GM12878 (cell line): ENCODE results near the gene KHNYN. TPM values are rescaled to one million over a fixed set of nuclear protein-coding genes. Genes with fewer than 3 reads are reported as not detected.

Experiments
- ATAC-seq: fragments of 200-7000 bp; cut with Tn5 transposase; 3 replicates; pipeline ENCODE4 v1.9.1; 2020; ENCODE audit warnings: mild to moderate bottlenecking, moderate library complexity
- BruUV-seq: library from RNA; stranded (reverse); fragments of 400-500 nt; replicated peaks from 2 replicates; lab custom pipeline; 2021; lab: Mats Ljungman, UMichigan
- CTCF ChIA-PET: fragments of 300-600 bp; sonication (Branson Sonifier 250); formaldehyde crosslinking; extraction: SDS; loops from one replicate; lab custom pipeline; 2021; ENCODE audit warnings: inconsistent platforms; lab: Yijun Ruan, JAX
- POLR2A ChIA-PET: fragments of 350-600 bp; formaldehyde crosslinking; extraction: SDS; loops from one replicate; lab custom pipeline; 2021; ENCODE audit warnings: inconsistent platforms; lab: Charles Lee
- RAD21 ChIA-PET: fragments of 300-600 bp; sonication (Branson Sonifier 250); formaldehyde crosslinking; loops from one replicate; lab custom pipeline; 2023; ENCODE audit warnings: antibody characterized with exemption; ENCODE audit not compliant: unreplicated experiment; lab: Charles Lee
- SMC1A ChIA-PET: fragments of 300-600 bp; sonication (Branson Sonifier 250); formaldehyde crosslinking; loops from one replicate; lab custom pipeline; 2023; ENCODE audit not compliant: unreplicated experiment, uncharacterized antibody; lab: Charles Lee
- DNase-seq: peaks from one replicate; pipeline ENCODE4 v3.0.0-alpha.2; 2011; ENCODE audit warnings: low read depth, low spot score
- FAIRE-seq: peaks from 3 replicates; lab custom pipeline; 2011; peaks lifted over from hg19 to GRCh38; lab: Jason Lieb, UNC
- H2AFZ ChIP-seq: 2 replicates; pipeline ENCODE4 v1.6.0; 2011; ENCODE audit warnings: low read depth, low read length, control low read depth; ENCODE audit not compliant: control insufficient read depth
- H3K27ac ChIP-seq: 2 replicates; pipeline ENCODE4 v1.5.1; 2011; ENCODE audit warnings: control low read depth; ENCODE audit not compliant: control insufficient read depth, insufficient read depth
- H3K27me3 ChIP-seq, 2 experiments: replicated peaks in 1 of 2; 2 replicates each; pipeline versions ENCODE4 v1.6.0 to v1.6.1; 2011; ENCODE audit warnings: low read length in 1 of 2; ENCODE audit not compliant: control insufficient read depth in 2 of 2, insufficient read depth in 2 of 2
- H3K36me3 ChIP-seq, 2 experiments: 2 replicates each; pipeline ENCODE4 v1.5.1; 2011; ENCODE audit warnings: low read length in 1 of 2; ENCODE audit not compliant: control insufficient read depth in 2 of 2, insufficient read depth in 2 of 2
- H3K4me1 ChIP-seq: 2 replicates; pipeline ENCODE4 v1.6.1; 2011; ENCODE audit warnings: mild to moderate bottlenecking, low read length, moderate library complexity, mixed read lengths; ENCODE audit not compliant: control insufficient read depth, insufficient read depth
- H3K4me2 ChIP-seq: 2 replicates; pipeline ENCODE4 v1.6.0; 2011; ENCODE audit warnings: control low read depth; ENCODE audit not compliant: control insufficient read depth, insufficient read depth
- H3K4me3 ChIP-seq: fragments of 200-600 bp; sonication (generic); 2 replicates; pipeline ENCODE4 v1.5.1; 2016
- H3K79me2 ChIP-seq: 2 replicates; pipeline ENCODE4 v1.6.0; 2011; ENCODE audit warnings: low read length; ENCODE audit not compliant: control insufficient read depth, insufficient read depth
- H3K9ac ChIP-seq: 2 replicates; pipeline ENCODE4 v1.8.0; 2011; ENCODE audit warnings: low read length, control low read depth, mixed read lengths; ENCODE audit not compliant: control insufficient read depth, insufficient read depth
- H3K9me3 ChIP-seq: replicated peaks from 3 replicates; pipeline ENCODE4 v1.5.1; 2011; ENCODE audit warnings: mild to moderate bottlenecking, low read length; ENCODE audit not compliant: control insufficient read depth, insufficient read depth
- H4K20me1 ChIP-seq: 2 replicates; pipeline ENCODE4 v1.6.0; 2011; ENCODE audit not compliant: control insufficient read depth, insufficient read depth
- BMI1 ChIP-seq: fragments of 450-650 bp; IDR thresholded peaks from 2 replicates; pipeline ENCODE4 v1.6.1; 2016; ENCODE audit warnings: mild to moderate bottlenecking, moderate library complexity, borderline replicate concordance
- CTCF ChIP-seq, 3 experiments: IDR thresholded peaks in 2 of 3; conservative IDR thresholded peaks in 1 of 3; 2 replicates each; pipeline ENCODE4 v1.5.1; 2011; ENCODE audit warnings: low read depth in 3 of 3, low read length in 3 of 3, mild to moderate bottlenecking in 3 of 3, control low read depth in 2 of 3, moderate library complexity in 2 of 3, inconsistent platforms in 1 of 3, mixed read lengths in 1 of 3; ENCODE audit not compliant: control insufficient read depth in 2 of 3, insufficient read depth in 1 of 3; ENCODE audit errors: extremely low read depth in 1 of 3
- RAD21 ChIP-seq: IDR thresholded peaks from 2 replicates; pipeline ENCODE4 v1.6.1; 2011; ENCODE audit warnings: mild to moderate bottlenecking, low read depth, low read length, moderate library complexity; ENCODE audit not compliant: insufficient read depth
- REST ChIP-seq: IDR thresholded peaks from 2 replicates; pipeline ENCODE4 v1.6.1; 2012; ENCODE audit warnings: mild to moderate bottlenecking, low read depth, low read length
- RUNX3 ChIP-seq: IDR thresholded peaks from 2 replicates; pipeline ENCODE4 v1.6.1; 2012; ENCODE audit warnings: low read length, inconsistent platforms
- SIN3A ChIP-seq: IDR thresholded peaks from 2 replicates; pipeline ENCODE4 v1.6.1; 2012; ENCODE audit warnings: low read depth, low read length, improper control_type of control experiment
- SMC3 ChIP-seq: IDR thresholded peaks from 2 replicates; pipeline ENCODE4 v1.6.1; 2011; ENCODE audit warnings: low read length, improper control_type of control experiment, borderline replicate concordance
- YY1 ChIP-seq: IDR thresholded peaks from 2 replicates; pipeline ENCODE4 v1.6.1; 2011; ENCODE audit warnings: low read depth, mild to moderate bottlenecking, low read length
- ZNF217 ChIP-seq: fragments of 450-650 bp; IDR thresholded peaks from 2 replicates; pipeline ENCODE4 v1.6.1; 2017; ENCODE audit warnings: antibody characterized with exemption, mild to moderate bottlenecking
- ZNF622 ChIP-seq: fragments of 450-650 bp; IDR thresholded peaks from 2 replicates; pipeline ENCODE4 v1.6.1; 2017; ENCODE audit warnings: mild to moderate bottlenecking, inconsistent platforms
- WGBS: methylation state at CpG from one replicate; pipeline ENCODE4 v1.1.6; 2016; ENCODE audit warnings: low lambda C conversion rate; ENCODE audit not compliant: insufficient replicate concordance, insufficient coverage; ENCODE audit errors: missing lambda C conversion rate; 5-methylcytosine and 5-hydroxymethylcytosine counted together
- in situ Hi-C: fragments of 300-500 bp; cut with MboI; formaldehyde crosslinking; loops from 9 replicates; pipeline ENCODE4 v1.14.3; 2018; ENCODE audit warnings: mixed read lengths
- intact Hi-C: fragments of 100-400 bp; cut with micrococcal nuclease; formaldehyde crosslinking; loops from one replicate; pipeline ENCODE4 v1.14.2; 2022; ENCODE audit not compliant: unreplicated experiment
- polyA plus RNA-seq, 11 experiments: library from polyadenylated mRNA; depleted of rRNA in 4 of 11; unstranded in 6 of 11; stranded (reverse) in 5 of 11; fragments of >200 nt; fragmentation: Nextera tagmentation in 4 of 11; fragmentation: Illumina TruSeq in 1 of 11; extraction: Ambion mirVana in 4 of 11; extraction: Trizol in 1 of 11; gene quantifications; 1 replicate in 1 of 11; 2 replicates in 10 of 11; pipeline versions ENCODE4 v1.2.1 to v1.2.3, GENCODE V29; 2011 to 2016; ENCODE audit warnings: inconsistent platforms in 2 of 11, missing spikeins in 2 of 11, low read depth in 1 of 11
- total RNA-seq, 4 experiments: library from RNA; depleted of rRNA in 3 of 4; stranded (reverse); fragments of >200 nt in 3 of 4; fragmentation: Illumina TruSeq in 1 of 4; extraction: Trizol in 1 of 4; gene quantifications; 2 replicates each; pipeline versions ENCODE4 v1.2.1 to v1.2.3, GENCODE V29; 2013 to 2021

The KHNYN gene
- total and polyA plus RNA-seq, 10 of the 15 experiments (the other 5 are each of a cell fraction or from before 2014, with no cell fraction given) = 1.4 to 34.7 (median 21.5) TPM

- TF ChIP-seq REST = no peak
These were observed 19.8 kb upstream of the KHNYN start (continued) for GRCh38 chr14:24409956-24410355.

GRCh38 chr14:24411443-24412389 is 18.0 kb upstream of the KHNYN start:
- peak; percentile 86 for FAIRE-seq
- H2AFZ ChIP-seq = no peak overlapping the region

More at GRCh38 chr14:24411443-24412389, 18.0 kb upstream of the KHNYN start:
- Histone ChIP-seq H4K20me1 (no peaks in the 10 kb centered on the region), H3K27ac (no peak overlapping the region), H3K27me3 (peaks cover 1 to 5% of the 10 kb centered on the region in 2 experiments; a peak in 2 of 4 replicates)
- 24% methylated on average over 16 of the region's 16 CpGs for WGBS
- in situ Hi-C loops = no loop called here
- SMC1A ChIA-PET = interaction anchor here (1.5 to 4.1 kb wide), 3 partner anchors 29 to 50 kb away, joined by 4 to 17 read pairs (median 4); no protein-coding TSS in a partner anchor
- TF ChIP-seq RUNX3 (peak; percentile 29; the same call in 1 of the 2 replicates), SIN3A (no peak), SMC3 (peak; percentile 66; the same call in 1 of the 2 replicates), ZNF217 (no peak), RAD21 (peak; percentile 62), YY1 (peak; percentile 77; the same call in 1 of the 2 replicates), BMI1 (no peak), CTCF (IDR thresholded peaks at IDR 0.05 in 2 of 3, conservative IDR thresholded peaks at IDR 0.05 in 1 of 3; ENCODE audit: control insufficient read depth in 2 of 3, extremely low read depth in 1 of 3, insufficient read depth in 1 of 3, low read depth in 3 of 3, low read length in 3 of 3) (peak; percentile 54 to 79 (median 58)), ZNF622 (no peak)
- TF ChIP-seq, all 136 proteins: peak for 5
- RAD21 ChIA-PET = interaction anchor here (0.8 kb wide), 1 partner anchor 19 kb away, joined by 5 read pairs; no protein-coding TSS in a partner anchor
- Histone ChIP-seq H3K36me3 (no peaks in the 10 kb centered on the region), H3K9me3 (no peaks in the 10 kb centered on the region), H3K4me1 (no peaks in the 10 kb centered on the region), H3K4me3 (no peak overlapping the region), H3K4me2 (no peak overlapping the region), H3K9ac (no peak overlapping the region), H3K79me2 (no peaks in the 10 kb centered on the region)
- no peak for DNase-seq
- BruUV-seq = no TSS peak
- CTCF ChIA-PET = interaction anchor here (1.1 to 3.5 kb wide), 7 partner anchors 14 to 78 kb away, joined by 3 to 18 read pairs (median 4); no protein-coding TSS in a partner anchor
- peak; percentile 87 for ATAC-seq
- intact Hi-C loops = loop anchor here (5.0 kb wide), 1 partner anchor 44 kb away; the partner anchor contains the start of gene NFATC4
- POLR2A ChIA-PET = no interaction called here
